Amygdala (tissue), 56 donors: ENCODE data around the gene DOCK10.
A peak's percentile ranks its signal among the peaks of the same experiment; 100 is the strongest.

Experiments
- DNase-seq, 56 donors: peaks; one replicate each; lab custom pipeline; 2025; lab: John Stamatoyannopoulos, UW

Gene DOCK10

DNA sequence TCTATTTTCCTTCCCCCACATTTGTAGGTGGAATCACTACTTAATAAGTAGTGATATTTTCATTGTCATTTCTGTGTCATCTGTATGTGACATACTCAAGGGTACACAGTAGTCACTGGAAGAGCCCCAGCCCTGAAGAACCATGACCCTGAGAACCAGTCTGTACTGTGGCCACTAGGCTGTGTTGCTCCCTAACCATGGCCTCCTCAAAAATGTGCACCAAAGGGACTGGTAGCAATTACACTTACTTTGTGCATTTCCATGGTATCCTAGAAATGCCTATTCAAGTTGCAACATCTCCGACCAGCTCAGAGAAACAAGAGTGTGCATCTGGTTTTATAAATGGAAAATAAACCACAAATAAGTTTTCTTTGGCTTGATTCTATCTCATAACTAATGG lies 155.1 kb downstream of the DOCK10 start:
- no peak for DNase-seq

DNA sequence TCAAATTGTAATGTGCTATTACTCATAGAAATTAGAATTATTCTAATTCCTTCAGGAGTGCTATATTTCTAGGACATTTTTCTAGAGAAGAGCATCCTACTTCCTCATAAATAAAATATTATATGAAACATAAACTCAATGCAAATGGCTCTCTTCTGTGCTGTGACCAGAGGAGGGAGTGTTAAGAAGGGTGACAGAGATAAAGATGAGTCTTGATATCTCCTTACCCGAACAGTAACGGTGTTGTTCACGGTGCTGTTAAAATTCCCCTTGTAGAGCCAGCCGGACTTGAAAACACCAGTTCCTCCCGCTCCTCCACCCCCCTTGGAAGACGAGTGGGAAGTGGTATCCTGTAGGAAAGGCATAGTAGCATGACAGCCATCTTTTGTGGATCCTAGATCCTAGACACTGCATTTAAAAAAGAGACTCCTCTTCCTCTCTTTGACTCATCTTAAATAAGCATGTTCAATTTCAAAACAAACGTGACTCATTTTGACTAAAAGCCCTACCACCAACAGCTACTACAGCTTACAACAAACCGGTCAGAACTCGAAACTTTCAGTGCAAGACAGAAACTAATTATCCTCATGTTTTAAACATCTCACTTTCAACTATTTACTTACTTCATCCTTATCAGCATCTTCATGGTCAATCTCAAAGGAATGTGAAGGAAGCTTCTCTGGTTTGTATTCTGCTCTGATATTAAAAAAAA lies 156.3 kb downstream of the DOCK10 start:
- no peak for DNase-seq

DNA sequence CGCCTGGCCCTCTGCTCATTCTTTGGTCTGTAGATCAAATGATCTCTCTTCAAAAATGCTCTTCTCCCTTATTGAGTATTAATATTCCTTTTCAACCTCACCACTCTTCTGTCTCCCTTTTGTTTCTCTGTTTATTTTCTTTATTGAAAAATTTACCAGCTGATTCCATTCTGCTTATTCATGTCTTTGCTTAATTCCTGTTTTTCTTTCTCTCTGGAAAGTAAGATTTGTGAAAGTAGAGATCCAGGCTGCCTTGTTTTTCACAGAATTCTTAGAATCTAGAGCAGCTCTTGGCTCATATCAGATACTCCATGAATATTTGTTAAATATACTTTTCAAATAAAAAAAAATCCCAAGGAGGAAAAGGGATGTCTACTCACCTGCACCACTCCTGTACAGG lies 157.0 kb downstream of the DOCK10 start:
- no peak for DNase-seq

DNA sequence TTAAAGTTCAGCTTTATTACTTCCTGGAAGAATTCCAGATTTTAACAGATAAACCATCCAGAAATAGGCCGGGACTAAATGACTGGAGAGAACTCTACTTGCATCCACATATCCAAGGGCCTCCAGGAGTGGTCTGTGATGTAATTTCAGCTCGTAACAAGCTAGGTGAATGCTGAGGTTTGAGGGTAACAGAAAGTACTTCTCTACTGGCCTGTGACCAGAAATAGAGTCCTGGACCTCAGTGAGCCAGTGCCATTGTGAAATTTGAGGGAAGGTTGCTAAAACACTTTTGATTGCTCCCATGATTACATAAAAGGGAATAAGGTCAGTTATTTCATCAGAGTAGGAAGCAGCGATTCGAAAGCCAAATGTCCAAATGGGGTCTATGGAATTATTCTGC lies 158.1 kb downstream of the DOCK10 start:
- no peak for DNase-seq

DNA sequence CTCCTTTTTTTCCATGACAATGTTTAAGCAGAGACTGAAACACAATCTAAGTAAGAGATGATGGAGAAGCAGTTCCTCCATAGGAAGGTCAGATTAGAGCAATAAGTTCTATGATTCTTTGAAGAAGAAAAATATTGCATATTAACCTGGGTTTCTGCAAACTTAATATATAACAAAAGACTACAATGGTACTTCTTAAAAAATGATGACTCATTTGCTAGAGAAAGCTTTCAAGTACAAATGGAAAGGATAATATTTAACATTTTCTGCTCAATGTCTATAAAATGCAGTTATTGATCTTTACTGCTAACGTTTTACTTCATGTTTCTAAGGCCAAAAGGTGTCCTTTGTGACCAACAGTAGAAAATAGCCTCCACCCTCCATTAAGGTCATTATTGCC lies 158.6 kb downstream of the DOCK10 start:
- DNase-seq: no peak

DNA sequence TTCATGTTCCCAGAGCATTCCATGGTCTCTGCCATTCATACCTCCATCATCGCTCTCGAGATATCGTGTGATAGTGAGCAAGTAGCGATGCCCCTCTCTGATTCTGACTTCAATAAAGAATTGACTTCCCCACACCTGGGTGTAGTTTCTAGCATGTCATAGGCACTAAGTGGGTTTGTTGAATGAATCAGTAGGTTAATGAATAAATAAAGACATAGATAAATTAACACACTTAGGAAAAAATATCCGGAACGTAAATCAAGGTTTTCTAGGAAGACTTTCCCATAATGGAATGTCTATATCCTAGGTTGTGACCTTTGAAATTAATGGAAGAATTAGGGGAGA lies 159.1 kb downstream of the DOCK10 start:
- DNase-seq: no peak

DNA sequence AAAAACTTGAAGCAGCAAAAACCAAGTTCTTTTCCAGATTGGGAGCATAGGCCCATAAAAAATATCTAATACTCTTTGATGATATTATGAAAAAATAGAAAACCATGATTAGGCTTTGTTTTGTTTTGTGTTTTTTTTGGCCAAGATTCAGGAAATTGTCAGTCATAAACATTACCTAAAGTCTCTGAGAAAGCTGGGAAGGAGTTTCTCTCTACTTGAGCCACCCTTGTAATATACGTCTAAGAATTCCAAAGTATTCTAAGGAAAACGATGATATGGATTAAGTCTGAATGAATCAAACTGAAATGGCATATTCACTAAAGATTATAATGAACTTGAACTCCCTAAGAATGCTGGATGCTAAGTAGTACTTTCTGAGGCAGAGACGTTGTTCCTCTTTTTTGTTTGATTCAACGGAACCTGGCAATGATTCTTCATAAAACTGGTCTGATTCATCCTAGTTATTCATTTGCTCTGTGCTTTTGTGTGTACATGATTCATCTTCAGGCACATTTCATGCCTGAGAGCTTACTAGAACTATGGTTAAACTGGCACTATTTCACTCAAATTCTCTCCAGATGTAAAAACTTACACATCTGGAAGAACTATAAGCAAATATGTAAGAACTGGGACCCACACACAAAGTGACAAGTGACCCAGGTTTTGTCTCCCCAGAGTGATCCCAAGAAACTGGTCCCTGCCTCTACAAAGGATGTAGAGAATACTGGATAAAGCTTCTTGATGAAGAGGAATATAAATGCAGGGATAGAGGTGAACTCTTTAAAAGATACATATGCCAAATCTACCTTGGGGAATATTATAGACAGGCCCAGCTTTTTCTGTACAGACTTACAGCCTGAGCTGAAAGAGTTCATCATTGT lies 159.7 kb downstream of the DOCK10 start:
- no peak for DNase-seq

GRCh38 chr2:224881846-224882245 lies 160.4 kb downstream of the DOCK10 start:
- DNase-seq: no peak

DNA sequence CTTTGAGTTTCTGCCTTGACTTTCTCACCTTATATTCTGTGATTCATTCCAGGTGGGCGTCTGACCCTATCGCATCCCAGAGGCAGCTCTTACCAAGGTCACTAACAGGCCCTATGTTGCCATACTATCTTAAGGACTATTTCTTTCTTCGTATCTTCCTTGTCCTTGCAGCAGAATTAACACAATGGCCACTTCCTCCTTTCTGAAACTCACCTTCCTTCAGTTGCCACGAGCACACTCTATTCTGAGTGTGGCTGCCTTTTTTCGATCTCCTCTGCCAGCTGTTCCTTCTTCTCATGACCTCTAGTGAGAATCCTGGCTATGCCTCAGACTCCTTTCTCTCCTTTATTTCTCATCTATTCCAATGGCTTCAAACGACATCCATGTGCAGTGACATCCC lies 165.7 kb downstream of the DOCK10 start:
- DNase-seq: no peak

- no peak for DNase-seq
These were observed 166.4 kb downstream of the DOCK10 start for GRCh38 chr2:224875841-224876240.

DNA sequence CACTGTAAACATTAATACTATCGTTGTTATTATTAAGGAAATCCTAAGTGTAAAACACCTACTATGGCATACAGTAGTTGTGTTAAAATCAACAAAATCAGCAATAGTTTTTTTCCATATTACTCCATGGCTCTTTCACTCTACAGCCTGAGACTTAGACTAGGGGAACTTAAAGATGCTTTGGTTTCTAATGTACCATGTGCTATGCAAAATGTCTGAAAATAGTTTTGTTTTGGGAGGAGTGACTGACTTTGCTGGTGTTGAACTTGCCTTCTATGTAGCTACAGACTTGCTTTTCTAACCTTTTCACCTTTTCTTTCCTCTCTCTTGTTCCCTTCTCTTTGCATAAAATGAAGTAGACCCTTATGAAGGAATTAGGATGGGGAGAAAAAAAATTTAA lies 167.1 kb downstream of the DOCK10 start:
- no peak for DNase-seq

GRCh38 chr2:224871813-224872212 lies 170.5 kb downstream of the DOCK10 start:
- no peak for DNase-seq

DNA sequence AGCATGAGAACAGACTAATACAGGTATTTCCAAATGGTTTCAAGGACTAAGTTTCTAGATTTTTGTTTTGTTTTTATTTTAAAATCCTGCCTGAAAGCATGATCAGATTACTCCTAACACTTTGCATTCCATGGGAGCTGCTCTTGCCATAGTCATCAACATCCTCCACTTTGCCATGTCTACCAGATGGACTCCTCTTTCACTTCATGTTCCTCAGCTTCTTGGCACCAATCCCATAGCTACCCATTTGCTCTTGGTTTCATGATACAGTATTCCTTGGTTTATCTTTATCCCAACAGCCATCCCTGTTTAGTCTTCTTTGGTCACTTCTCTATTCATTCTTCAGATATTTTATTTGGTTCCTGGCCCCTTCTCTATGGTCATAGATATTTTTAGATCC lies 171.9 kb downstream of the DOCK10 start:
- no peak for DNase-seq

- DNase-seq: no peak
These were observed 172.6 kb downstream of the DOCK10 start for GRCh38 chr2:224869601-224870233.

GRCh38 chr2:224865016-224865415 lies 177.3 kb downstream of the DOCK10 start:
- DNase-seq: no peak

DNA sequence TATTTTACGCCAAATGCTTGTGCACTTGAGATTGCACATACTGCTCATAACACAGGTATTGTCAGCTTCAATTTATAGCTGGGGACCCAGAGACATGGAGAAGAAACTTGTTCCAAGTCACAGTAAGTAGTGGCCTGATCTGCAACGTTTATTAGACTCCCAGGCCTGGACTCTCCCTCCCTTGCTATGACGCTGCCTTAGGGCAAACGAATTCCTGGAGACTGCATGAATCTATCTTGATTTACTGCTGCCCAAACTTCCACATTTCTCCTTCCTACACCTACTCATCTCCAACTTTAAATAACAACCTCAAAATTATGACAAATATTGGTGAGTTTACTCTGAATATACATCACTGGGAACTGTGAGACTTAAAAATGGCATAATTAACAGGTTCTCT lies 181.0 kb downstream of the DOCK10 start:
- DNase-seq: no peak

GRCh38 chr2:224860786-224861185 lies 181.5 kb downstream of the DOCK10 start:
- no peak for DNase-seq

DNA sequence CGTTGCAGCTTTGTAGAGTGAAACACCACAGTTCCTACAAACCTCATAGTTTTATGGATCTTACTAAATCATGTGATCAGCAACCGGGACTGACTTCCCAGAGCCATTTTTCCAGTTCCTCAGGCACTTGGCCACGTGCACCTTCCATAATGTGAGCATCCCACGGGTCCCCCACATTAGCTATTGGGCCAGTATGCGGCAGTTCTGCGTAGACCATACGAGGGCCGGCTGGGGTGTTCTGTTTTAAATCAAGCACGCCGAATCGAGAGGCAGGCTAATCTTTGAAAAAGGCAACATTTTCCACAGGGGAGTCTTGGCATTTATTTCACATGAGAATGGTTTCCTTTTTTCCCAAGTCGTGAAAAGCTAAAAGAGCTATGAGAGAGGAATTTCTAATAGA lies 190.5 kb downstream of the DOCK10 start:
- no peak for DNase-seq

DNA sequence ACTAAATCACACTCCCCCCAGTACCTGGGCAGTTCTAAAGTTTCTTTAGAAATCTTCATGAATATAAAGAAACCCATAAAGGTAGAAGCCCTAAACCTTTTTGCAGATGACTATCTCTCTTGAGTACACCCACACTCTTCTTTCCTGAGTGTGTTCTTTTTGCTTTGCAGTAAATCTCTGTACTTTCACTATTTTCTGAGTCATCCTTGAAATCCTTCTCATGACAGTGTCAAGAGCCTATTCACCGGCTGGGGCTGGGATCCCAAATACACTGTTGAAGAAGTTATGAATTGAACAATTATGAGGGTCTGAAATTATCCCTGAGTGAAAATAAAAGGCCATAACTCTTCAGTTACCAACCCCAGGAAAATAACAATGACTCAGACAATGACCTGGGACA lies 192.2 kb downstream of the DOCK10 start:
- no peak for DNase-seq

- DNase-seq: no peak
These were observed 193.0 kb downstream of the DOCK10 start for GRCh38 chr2:224849264-224849663.

- DNase-seq: peak in 8 of 56 donors; percentile 1 to 62 (median 8)
These were observed 194.1 kb downstream of the DOCK10 start for GRCh38 chr2:224847961-224848850.
